PC-3 (cell line): ENCODE results near the gene MTA3. TPM values are rescaled to one million over a fixed set of nuclear protein-coding genes. Genes with fewer than 3 reads are reported as not detected.

Experiments
- ATAC-seq: fragments of 200-7000 bp; cut with Tn5 transposase; 2 replicates; pipeline ENCODE4 v1.9.1; 2020; ENCODE audit warnings: mild to moderate bottlenecking, moderate library complexity
- BruUV-seq: library from RNA; stranded (reverse); fragments of 400-500 nt; replicated peaks from 2 replicates; lab custom pipeline; 2021; lab: Mats Ljungman, UMichigan
- CTCF ChIA-PET: fragments of 300-600 bp; sonication (Branson Sonifier 250); formaldehyde crosslinking; loops from one replicate; lab custom pipeline; 2022; ENCODE audit warnings: antibody characterized with exemption; lab: Charles Lee
- POLR2A ChIA-PET: fragments of 300-600 bp; sonication (Branson Sonifier 250); formaldehyde crosslinking; loops from one replicate; lab custom pipeline; 2022; ENCODE audit warnings: antibody characterized with exemption; ENCODE audit not compliant: unreplicated experiment; lab: Charles Lee
- DNase-seq: peaks from one replicate; pipeline ENCODE4 v3.0.0-alpha.2; 2015
- H2AFZ ChIP-seq: fragments of 300-600 bp; sonication (generic); 2 replicates; pipeline ENCODE4 v1.6.0; 2016; ENCODE audit warnings: antibody characterized with exemption, low read length
- H3F3A ChIP-seq: fragments of 300-600 bp; sonication (generic); one replicate; pipeline ENCODE4 v1.6.0; 2017; ENCODE audit warnings: antibody characterized with exemption, low read length, control low read depth, mild to moderate bottlenecking; ENCODE audit not compliant: unreplicated experiment
- H3K27ac ChIP-seq: fragments of 300-600 bp; sonication (generic); 2 replicates; pipeline ENCODE4 v1.5.1; 2016; ENCODE audit warnings: mild to moderate bottlenecking, low read length
- H3K27me3 ChIP-seq: fragments of 300-600 bp; sonication (generic); 2 replicates; pipeline ENCODE4 v1.6.1; 2016; ENCODE audit warnings: low read length, mixed read lengths
- H3K36me3 ChIP-seq: fragments of 300-600 bp; sonication (generic); 2 replicates; pipeline ENCODE4 v1.6.1; 2016; ENCODE audit warnings: low read depth, mixed run types, low read length, mixed read lengths
- H3K4me1 ChIP-seq: fragments of 300-600 bp; sonication (generic); 2 replicates; pipeline ENCODE4 v1.5.1; 2016; ENCODE audit warnings: low read length; ENCODE audit not compliant: insufficient read depth
- H3K4me2 ChIP-seq: fragments of 300-600 bp; sonication (generic); 2 replicates; pipeline ENCODE4 v1.6.0; 2016; ENCODE audit warnings: low read length
- H3K4me3 ChIP-seq: fragments of 300-600 bp; sonication (generic); 2 replicates; pipeline ENCODE4 v1.5.1; 2016; ENCODE audit warnings: mild to moderate bottlenecking, low read length, mixed read lengths
- H3K79me2 ChIP-seq: fragments of 300-600 bp; sonication (generic); 2 replicates; pipeline ENCODE4 v1.6.1; 2017; ENCODE audit warnings: low read length, mixed read lengths
- H3K9ac ChIP-seq: fragments of 300-600 bp; sonication (generic); 2 replicates; pipeline ENCODE4 v1.6.0; 2016; ENCODE audit warnings: mild to moderate bottlenecking, low read length
- H3K9me2 ChIP-seq: fragments of 300-600 bp; sonication (generic); replicated peaks from 2 replicates; pipeline ENCODE4 v1.6.1; 2016; ENCODE audit warnings: mixed run types, low read length, mixed read lengths
- H3K9me3 ChIP-seq: fragments of 300-600 bp; sonication (generic); 2 replicates; pipeline ENCODE4 v1.6.1; 2016; ENCODE audit warnings: low read length, mixed read lengths
- H4K20me1 ChIP-seq: fragments of 300-600 bp; sonication (generic); 2 replicates; pipeline ENCODE4 v1.6.1; 2016; ENCODE audit warnings: low read length, mixed read lengths
- CTCF ChIP-seq: fragments of 300-600 bp; sonication (generic); conservative IDR thresholded peaks from 2 replicates; pipeline ENCODE4 v1.5.1; 2017; ENCODE audit warnings: antibody characterized with exemption, low read depth, mild to moderate bottlenecking, low read length
- EZH2 ChIP-seq: fragments of 300-600 bp; sonication (generic); IDR thresholded peaks from one replicate; pipeline ENCODE4 v1.6.1; 2017; ENCODE audit warnings: antibody characterized with exemption, mild to moderate bottlenecking, low read length; ENCODE audit not compliant: unreplicated experiment
- EZH2phosphoT487 ChIP-seq: fragments of 300-600 bp; sonication (generic); IDR thresholded peaks from 2 replicates; pipeline ENCODE4 v1.6.1; 2018; ENCODE audit warnings: mild to moderate bottlenecking, antibody characterized with exemption, low read length, borderline replicate concordance
- intact Hi-C: fragments of 100-400 bp; cut with micrococcal nuclease; formaldehyde crosslinking; loops from 2 replicates; pipeline ENCODE4 v1.9.0; 2023
- total RNA-seq: library from RNA; depleted of rRNA; stranded (reverse); fragments of >200 nt; gene quantifications from 2 replicates; pipeline ENCODE4 v1.2.3, GENCODE V29; 2014

MTA3 gene
- total RNA-seq, 1 experiment from 2014 or later = 27.3 TPM

DNA sequence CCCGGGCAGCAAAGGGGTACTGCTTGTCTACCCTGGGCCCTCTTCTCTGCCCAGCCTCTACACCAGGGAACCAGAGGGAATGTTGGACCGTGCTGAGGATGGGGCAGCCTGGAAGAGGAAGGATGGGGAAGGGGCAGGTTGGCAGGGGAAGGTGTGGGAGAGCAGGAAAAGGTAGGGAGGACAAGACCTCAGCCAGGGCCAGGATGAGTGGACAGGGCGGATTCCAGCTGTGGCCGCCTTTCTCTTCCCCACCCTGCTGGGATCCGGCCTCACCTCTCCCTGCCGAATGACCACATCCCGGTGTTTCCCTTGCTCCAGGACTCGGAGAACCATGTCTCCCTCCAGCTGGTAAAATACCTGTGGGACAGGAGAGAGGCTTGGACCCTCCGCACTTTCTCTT, 215.1 kb downstream of the MTA3 start:
- Histone ChIP-seq H3K79me2 (no peaks in the 10 kb centered on the region), H4K20me1 (no peaks in the 10 kb centered on the region), H3K9me2 (no peaks in the 10 kb centered on the region), H3K4me3 (no peak overlapping the region), H3K4me2 (no peak overlapping the region), H3K4me1 (no peaks in the 10 kb centered on the region), H3K27me3 (no peaks in the 10 kb centered on the region; the same call in 1 of the 2 replicates), H3K9ac (no peak overlapping the region), H2AFZ (no peak overlapping the region), H3K36me3 (no peaks in the 10 kb centered on the region; the same call in 1 of the 2 replicates), H3F3A (no peaks in the 10 kb centered on the region), H3K27ac (no peak overlapping the region), H3K9me3 (no peaks in the 10 kb centered on the region)
- ChIA-PET POLR2A (no interaction called here), CTCF (no interaction called here)
- DNase-seq = no peak
- no TSS peak for BruUV-seq
- TF ChIP-seq EZH2 = no peak
- no peak for TF ChIP-seq EZH2phosphoT487
- TF ChIP-seq CTCF = no peak
- ATAC-seq = no peak
- intact Hi-C loops = loop anchor here (10.0 kb wide), 1 partner anchor 419 kb away; the partner anchor contains the start of gene COX7A2L

DNA sequence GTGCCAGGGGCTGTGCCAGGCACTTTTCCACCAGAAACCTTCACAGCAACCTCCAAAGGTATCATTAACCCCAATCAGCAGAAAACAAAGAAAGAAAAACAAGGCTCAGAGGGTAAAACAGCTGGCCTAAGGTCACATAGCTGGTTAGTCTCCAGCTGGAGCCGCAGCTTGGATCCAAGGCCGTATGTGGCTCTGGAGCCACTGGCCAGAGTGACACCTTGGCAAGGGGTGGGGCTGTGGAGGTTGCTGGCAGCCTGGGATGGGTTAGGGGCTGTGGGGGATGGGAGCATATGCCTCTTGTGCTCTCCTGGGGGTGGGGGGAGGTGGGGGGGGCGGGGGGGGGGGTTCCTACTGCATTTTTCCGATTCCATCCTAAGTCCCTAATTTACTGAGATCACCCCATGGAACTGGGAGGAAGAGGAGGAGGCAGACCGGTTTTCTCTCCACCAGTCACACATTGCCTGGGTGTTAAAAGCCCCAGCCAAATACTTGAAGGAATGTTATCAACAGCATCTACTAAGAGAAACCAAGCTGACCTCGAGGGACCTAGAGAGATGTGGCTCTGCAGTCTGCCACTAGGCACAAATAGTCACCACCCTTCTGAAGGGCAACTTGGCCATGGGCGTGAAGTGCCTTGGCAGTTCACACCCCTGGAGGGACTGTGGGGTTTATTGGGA, 215.9 kb downstream of the MTA3 start:
- no peak overlapping the region for H3K4me2 ChIP-seq
- ChIA-PET POLR2A (no interaction called here), CTCF (no interaction called here)
- H4K20me1 ChIP-seq = no peaks in the 10 kb centered on the region
- no peaks in the 10 kb centered on the region for H3K36me3 ChIP-seq
- H2AFZ ChIP-seq = no peak overlapping the region
- TF ChIP-seq EZH2phosphoT487 (no peak), CTCF (no peak), EZH2 (no peak)
- intact Hi-C loops = loop anchor here (10.0 kb wide), 1 partner anchor 420 kb away; the partner anchor contains the start of gene COX7A2L
- no peaks in the 10 kb centered on the region for H3K9me3 ChIP-seq
- no TSS peak for BruUV-seq
- no peak overlapping the region for H3K27ac ChIP-seq
- no peaks in the 10 kb centered on the region for H3K9me2 ChIP-seq
- ATAC-seq (no peak), DNase-seq (no peak)
- H3K27me3 ChIP-seq = no peaks in the 10 kb centered on the region; the same call in 1 of the 2 replicates
- H3K4me1 ChIP-seq = no peaks in the 10 kb centered on the region
- no peaks in the 10 kb centered on the region for H3K79me2 ChIP-seq
- H3K9ac ChIP-seq = no peak overlapping the region
- H3K4me3 ChIP-seq = no peak overlapping the region
- H3F3A ChIP-seq = no peaks in the 10 kb centered on the region
